HG03039 (cell line): ENCODE results near the gene THOC3.
"Not testable (repeated sequence)": the region's sequence is repeated elsewhere in the genome, so short reads cannot be mapped to it uniquely, and the experiment has no call there.

Experiments
- ATAC-seq: cut with Tn5 transposase; IDR thresholded peaks from one replicate; pipeline ENCODE4 v1.9.1; 2021; ENCODE audit warnings: mild to moderate bottlenecking, moderate library complexity; ENCODE audit not compliant: unreplicated experiment

Gene THOC3, protein sequence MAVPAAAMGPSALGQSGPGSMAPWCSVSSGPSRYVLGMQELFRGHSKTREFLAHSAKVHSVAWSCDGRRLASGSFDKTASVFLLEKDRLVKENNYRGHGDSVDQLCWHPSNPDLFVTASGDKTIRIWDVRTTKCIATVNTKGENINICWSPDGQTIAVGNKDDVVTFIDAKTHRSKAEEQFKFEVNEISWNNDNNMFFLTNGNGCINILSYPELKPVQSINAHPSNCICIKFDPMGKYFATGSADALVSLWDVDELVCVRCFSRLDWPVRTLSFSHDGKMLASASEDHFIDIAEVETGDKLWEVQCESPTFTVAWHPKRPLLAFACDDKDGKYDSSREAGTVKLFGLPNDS

DNA sequence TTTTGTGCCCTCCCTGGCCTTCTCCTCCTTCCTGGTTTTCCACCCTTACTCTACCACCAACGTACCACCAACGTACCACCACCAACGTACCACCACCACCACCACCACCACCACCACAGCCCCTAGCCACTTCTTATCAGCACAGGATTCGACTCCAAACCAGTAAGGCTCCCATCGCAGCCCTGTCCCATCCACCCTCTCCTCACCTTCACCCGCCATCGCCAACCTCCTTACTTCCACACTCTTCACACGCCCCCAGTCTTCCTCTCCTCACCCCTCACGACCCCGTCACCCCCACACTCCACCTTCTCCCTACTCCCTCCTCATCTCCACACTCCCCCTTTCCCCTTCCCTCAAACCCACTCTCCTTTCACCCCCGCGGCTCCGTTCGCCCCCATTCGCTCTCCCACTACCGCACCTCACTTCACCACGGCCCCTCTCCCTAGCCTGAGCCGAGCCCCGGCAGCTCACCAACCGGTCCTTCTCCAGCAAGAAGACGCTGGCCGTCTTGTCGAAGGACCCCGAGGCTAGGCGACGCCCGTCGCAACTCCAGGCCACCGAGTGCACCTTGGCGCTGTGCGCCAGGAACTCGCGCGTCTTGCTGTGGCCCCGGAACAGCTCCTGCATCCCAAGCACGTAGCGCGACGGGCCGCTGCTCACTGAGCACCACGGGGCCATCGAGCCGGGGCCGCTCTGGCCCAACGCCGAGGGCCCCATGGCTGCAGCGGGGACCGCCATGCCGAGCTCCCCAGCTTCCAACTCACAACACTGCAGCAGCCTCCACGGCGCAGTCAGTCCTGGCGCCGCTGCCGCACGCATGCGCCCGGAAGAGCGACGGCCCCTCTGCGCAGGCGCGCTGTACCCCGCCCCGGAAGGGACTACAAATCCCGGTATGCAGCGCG, at the start of gene THOC3:
Gene THOC3 (minus strand): TSS at position 845 of the 902 bp plus-strand sequence. CDS start 107 bp downstream, at position 738.
- ATAC-seq: peak; percentile 98

DNA sequence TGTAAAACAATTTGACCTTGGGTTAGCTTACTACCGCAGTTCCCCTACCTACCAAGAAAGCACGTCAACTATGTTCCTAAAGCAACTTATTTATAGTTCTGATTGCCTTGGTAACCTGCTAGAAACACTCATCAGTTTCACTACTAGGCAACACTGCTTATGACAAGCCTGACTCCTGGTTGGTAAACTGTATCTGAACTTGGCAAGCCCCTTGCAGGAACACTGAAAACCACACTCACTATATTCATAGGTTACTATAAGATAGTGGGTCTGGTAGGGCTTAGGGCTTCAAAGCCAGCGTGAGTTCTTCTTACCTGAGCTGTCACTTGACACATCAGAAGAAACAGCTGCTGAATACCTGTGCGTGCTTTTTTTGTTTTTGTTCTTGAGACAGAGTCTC, 49.2 kb upstream of the THOC3 start:
- not testable (repeated sequence) for ATAC-seq

DNA sequence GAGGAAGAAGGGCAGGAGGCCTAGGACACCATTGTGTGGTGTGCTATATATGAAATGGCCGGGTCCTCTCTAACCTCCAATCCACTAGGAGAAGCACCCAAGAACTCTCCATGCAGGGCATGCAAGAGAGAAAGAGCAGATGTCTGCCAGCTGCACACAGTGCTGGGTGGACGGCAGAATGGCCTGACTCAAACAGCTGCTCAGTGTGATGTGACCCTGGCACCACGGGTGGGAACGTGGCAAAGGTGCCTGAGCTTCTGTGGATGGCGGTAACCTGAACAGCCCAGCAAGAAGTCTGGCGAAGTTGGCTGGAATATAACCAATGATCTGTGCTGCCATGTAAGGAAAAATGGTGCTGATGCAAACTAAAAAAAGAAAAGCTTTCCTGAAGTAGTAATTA, 46.2 kb upstream of the THOC3 start:
- ATAC-seq: not testable (repeated sequence)

DNA sequence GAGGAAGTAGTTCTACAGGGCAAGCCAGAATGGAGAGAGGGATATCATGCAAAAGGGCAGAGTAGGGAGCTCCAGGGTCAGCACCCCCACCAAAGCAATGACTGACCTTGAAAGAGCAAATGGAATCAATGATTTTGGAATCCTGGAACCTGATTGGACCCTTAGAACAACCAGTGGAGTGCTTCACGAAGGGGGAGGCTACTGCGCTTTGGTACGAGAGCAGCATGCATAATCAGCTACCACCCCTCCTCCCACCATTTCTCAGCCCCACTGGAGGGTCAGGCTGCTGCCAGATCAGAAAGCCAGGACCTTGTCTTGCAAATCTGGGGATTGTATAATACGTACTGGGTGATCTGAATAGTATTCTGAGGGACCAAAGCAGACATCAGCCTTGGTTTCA, 43.0 kb upstream of the THOC3 start:
- ATAC-seq: not testable (repeated sequence)

DNA sequence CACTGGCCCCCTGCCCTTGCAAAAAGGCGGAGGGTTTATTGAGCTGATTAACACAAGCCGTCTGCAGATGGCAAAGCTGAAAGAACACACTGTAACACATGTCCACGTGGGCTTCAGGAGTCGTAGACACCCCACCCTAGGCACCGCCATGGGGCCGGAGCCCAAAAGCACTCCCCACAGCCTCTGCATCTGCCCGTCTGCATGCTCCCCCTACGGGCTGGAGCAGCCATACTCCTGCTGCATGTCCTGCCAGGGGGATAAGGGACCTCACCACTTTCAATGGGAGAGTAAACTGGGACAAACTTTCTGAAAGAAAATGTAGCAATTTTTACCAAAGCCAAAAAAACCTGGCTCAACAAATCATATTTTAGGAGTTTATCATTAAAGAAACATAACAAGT, 42.1 kb upstream of the THOC3 start:
- not testable (repeated sequence) for ATAC-seq

DNA sequence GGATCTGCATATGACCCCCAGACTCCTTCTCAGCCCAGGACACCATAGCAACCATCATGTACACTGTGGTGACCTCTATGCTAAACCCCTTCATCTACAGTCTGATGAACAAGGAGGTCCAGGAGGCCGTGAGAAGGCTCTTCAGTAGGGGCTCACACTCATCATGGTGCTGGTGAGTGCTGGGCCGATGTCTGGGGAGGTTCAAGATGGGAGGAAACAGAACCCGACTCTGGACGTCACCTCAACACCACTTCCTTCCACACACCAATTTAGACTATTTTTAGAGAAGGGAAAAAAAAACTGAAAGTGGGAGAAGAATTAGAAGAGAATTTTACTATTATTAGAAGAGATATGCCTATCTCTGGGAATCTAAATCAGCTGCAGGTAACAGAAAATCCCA, 39.1 kb upstream of the THOC3 start:
- ATAC-seq: not testable (repeated sequence)

DNA sequence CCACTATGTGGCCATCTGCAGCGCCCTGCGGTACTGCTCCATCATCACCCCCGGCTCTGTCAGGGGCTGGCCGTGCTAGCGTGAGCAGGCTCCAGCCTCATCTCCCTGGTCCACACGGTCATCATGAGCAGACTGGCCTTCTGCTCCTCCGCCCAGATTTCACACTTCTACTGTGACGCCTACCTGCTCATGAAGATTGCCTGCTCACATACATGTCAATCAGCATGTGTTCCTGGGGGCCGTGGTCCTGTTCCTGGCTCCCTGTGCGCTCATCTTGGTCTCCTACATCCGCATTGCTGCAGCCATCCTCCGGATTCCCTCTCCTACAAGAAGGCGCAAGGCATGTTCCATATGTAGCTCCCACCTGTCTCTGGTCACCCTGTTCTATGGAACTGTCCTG, 38.7 kb upstream of the THOC3 start:
- ATAC-seq: not testable (repeated sequence)

DNA sequence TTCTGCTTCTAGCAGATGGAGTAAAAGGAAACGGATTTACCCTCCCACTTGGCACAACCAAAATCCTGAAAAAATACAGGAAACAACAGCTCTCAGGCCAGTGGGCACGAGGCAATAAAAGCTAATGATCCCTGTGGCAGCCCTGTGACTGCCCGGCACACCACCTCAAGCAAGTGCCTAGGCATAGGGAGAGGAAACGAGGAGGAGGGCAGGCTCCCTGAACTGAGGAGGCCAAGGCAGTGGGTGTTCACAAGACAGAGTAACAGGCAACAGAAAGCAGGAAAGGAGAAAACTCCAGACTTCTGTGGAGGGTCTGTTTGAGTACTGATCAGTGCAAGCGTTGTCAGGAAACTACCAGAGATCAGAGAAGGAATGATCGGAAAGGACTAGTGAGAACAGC, 29.9 kb upstream of the THOC3 start:
- not testable (repeated sequence) for ATAC-seq

DNA sequence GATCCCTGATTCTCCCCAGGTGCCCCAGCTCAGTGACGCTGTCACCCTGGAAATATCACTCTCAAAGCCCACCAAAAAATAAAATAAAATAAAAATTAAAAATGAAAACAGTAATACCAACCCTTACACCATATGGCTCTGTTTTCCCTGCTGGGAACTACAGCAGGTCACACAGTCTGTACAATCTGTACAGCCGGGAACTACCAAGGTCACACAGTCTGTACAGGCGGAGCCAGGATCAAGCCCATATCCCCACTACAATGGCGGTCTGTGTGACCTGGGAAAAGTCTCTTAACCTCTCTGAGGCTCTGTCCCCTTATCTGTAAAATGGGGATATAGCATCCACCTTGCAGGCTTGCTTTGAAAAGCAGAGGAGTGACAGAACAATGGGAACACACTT, 29.4 kb upstream of the THOC3 start:
- ATAC-seq: not testable (repeated sequence)

DNA sequence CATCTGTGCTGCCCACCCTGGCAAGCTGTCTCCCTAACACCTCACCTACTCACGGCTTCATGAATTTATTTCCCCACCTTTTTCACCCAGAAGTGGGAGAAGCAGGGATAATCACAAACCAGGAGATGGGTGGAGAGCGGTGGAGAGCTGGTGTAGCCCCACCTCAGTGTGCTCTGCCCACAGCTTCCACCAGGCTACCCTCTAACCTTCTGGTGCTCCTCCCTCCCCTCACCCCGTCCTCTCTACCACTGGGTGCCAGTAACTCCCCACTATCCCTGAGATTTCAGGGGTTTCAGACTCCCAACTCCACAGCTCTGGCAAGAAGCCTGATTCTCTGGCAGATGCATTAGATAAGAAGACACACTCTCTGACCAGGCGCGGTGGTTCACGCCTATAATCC, 28.7 kb upstream of the THOC3 start:
- ATAC-seq: not testable (repeated sequence)

DNA sequence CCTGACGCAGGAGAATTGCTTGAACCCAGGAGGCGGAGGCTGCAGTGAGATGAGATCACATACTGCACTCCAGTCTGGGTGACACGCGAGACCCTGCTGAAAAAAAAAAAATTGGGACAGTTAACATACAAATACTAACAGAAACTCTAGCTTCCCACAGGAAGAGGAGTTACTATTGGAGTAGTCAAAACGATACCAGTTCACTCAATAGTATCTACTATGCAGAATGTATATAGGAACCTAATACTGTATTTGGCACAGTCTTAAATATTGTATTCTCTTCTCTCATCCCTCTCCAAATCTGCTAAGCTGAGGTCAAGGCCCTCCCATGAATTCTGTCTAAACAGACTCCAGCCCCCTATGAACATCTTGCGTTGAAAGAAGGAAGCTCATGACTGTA, 27.4 kb upstream of the THOC3 start:
- not testable (repeated sequence) for ATAC-seq

DNA sequence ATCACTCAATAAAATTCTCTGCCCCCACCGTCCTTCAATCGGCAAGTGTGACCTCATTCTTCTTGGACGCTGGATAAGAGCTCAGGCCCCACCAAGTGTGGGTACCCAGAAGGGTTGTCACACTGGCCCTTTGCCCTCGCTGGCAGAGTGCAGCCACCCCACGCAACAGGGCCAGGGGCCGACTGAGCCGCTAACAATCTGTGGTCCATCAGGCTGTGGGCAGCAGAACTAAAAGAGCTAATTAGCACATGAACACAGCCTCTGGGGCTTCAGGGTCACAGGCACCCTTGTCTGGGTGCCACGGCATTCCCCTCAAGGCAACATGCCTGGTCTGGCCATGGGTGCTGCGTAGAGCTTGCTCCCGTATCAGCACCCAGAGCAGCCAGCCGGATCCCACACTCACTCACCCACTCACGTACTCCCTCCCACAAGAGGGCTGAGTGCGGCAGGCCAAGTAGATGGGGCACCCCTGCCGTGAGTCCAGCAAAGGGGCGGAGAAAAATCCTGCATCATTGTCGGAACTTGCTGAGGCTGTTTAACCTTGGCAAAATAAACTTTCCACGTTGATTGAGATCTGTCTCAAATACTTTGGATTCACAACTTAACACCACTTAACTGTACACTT, 11.4 kb upstream of the THOC3 start:
- ATAC-seq: not testable (repeated sequence)

DNA sequence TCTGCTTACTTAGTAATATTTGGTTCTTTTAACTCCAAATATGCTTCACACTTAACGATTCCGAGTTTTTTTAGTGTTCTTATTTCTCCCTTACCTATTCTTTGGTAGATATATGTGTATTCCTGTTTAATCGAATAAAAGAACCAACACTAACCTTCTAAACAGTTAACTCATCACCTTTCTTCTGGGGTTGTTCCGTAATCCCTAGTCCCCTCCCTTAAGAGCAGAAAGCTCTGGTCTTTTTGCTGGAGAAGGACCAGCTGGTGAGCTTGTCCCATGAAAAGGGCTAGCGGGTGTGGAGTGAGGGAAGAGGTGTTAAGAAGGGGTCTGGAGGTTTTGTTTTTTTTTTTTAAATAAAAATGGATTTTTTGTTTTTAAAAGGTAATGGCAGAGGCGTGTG, 266 bp upstream of the THOC3 start:
- peak; percentile 29 for ATAC-seq

DNA sequence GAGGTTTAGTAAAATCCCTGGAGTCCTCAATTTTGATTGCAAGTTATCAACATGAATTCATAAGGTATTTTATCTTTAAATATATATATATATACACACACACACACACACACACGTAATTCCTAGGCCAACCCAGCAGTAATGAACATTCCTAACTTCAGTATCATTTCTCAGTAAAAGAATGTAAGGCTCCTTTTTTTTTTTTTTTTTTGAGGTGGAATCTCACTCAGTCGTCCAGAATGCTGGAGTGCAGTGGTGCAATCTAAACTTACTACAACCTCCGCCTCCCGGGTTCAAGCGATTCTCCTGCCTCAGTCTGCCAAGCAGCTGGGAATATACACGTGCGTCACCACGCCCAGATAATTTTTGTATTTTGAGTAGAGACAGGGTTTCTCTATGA, 5.8 kb downstream of the THOC3 start:
- not testable (repeated sequence) for ATAC-seq

DNA sequence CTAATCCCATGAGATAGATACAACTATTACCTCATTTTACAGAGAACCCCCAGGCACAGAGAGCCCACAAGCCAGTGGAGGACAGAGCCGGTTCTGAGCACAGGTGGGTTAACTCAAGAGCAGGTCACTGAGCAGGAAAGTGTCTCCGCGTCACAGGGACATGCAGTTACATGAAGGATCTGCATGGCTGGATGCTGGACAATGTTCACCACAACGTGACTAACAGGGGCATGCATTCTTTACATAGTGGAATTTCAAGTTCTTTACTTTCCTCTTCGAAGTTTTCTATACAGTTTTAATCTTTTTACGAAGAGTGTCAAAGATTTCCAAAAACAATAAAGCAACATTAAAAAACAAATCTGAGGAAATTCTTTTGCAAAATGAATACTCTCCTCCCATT, 7.9 kb downstream of the THOC3 start:
- ATAC-seq: not testable (repeated sequence)

DNA sequence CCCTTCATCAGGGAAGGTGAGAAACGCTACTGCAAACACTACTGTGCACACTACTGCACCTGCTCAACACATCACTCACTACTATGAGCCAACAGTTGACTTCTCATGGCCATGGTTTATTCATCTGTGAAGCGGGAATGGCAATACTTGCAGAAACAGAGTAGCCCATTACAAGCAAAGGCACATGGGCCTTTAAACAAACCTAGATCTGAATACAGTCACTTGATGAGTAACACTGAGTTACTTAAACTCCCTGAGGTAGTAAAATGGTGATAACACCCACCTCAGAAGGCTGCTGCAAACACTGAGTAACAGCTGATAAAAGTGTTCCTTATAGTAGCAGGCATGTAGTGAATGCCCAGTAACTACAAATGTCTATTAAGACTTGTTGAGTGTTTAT, 9.6 kb downstream of the THOC3 start:
- not testable (repeated sequence) for ATAC-seq

DNA sequence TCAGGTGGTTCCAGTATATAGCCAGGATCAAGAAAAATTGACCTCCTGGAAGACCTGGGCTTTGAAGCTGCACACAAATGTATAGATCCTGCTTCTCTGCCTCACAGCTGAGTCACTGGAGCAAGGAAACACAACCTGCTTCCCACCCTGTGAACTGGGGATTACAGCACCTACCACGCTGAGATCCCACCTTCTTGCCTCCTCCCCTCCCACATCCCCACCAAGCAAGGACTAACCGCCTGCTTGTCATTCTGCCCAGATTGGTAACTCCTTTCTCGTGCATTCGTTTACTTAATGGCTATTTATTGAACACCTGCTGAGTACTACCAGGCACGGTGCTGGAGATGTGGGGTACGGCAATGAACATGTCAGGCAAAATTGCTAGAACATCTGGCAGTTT, 14.0 kb downstream of the THOC3 start:
- ATAC-seq: not testable (repeated sequence)

DNA sequence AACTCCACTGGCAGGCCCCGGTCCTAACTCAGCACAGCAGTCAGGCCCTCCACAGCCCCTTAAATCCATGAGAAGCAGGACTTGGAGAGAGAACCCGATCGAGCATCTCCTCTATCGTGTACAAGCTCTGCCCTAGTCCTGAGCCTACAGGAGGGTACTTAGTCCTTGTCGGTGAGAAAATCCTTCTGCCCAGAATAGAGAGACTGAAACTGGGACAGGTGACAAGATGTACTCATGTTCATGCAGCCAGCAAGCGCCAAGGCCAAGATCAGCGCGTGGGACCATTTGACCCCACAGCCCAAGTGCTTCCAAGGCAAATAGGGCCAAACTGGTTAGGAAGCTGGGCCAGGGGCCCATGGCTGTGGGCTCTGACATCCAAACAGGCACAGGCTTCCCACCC, 15.3 kb downstream of the THOC3 start:
- ATAC-seq: not testable (repeated sequence)

DNA sequence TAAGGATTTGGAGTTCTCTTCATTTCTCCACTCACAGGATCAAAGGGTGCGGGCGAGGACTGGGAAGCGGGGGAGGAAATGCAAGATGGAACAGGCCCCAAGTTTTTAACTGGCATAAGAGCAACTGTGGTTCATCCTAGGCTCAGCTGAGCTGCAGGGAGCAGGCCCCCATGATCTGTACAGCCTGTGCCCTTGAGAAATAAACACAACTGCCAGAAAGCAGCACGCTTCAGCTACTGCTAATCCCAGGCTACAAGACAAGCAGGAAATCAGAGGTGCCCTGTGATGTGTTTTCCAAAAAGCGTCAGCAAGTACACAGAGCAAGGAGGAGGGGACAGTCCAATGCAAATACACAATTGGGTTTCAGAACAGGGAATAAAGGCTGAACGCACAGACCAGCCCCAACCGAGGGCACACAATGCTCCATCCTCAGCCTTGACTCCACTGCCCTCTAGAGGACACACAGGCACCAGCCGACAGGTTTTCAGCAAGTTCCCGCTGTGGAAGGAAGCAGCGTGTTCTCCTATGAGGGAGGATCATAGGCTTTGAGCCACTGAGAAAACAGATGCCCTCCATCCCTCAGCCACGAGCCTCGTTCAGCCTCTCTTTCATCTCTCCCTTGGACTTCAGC, 16.7 kb downstream of the THOC3 start:
- not testable (repeated sequence) for ATAC-seq

DNA sequence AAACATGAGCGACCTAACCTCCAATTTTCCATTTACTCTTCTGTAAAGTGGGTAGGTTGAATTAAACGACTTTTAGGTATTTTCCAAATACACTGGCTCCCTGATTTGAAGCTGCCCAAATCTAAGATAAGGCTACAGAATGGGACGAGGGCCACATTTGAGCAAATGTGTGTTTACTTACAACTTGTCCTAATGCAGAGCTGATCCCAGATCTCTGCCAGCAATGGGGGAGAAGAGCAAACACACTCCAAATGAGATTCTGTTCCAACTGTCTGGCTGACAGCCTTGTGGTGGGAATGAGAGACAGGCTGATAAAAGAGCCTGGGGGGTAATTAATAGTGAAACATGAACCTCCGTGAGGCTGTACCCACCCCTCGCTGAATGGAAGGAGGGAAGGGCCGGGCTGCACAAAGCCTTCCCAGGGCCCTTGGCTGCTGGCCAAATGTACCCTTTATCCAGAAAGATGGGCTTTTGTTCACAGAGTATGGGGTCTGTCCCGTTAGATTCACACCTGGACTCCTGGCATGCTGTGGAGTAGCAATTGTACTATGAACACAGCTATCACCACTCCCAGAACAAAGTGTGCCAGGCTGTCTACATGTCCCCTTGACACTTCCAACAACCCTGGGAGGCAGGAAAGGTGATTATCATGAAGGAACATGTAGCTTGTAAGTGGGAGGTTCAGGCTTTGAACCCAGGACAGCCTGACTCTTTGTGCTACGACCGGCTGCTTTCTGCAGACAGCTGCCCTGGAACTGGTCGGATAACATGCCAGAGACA, 19.6 kb downstream of the THOC3 start:
- ATAC-seq: not testable (repeated sequence)
